Pancreas (tissue), 10 donors: Measurements from ENCODE around the gene NAT8L. TPM values are rescaled to one million over a fixed set of nuclear protein-coding genes. Genes with fewer than 3 reads are reported as not detected.

ENCODE experiments used
- ATAC-seq, 4 donors: fragments of 200-7000 bp; cut with Tn5 transposase; one replicate each; pipeline versions ENCODE4 v1.8.0 to v1.9.1; 2020; ENCODE audit warnings: mild to moderate bottlenecking in 4 of 4, moderate library complexity in 4 of 4
- DNase-seq, 6 donors: peaks; one replicate each; pipeline ENCODE4 v3.0.0-alpha.2; 2020
- FAIRE-seq: peaks from 2 replicates; lab custom pipeline; 2012; peaks lifted over from hg19 to GRCh38; lab: Jason Lieb, UNC
- H3K27ac ChIP-seq, 4 donors: fragments of 200-600 bp; sonication (generic); 1 replicate in 3 of 4; 2 replicates in 1 of 4; pipeline versions ENCODE4 v1.5.0 to v1.8.0; 2020
- H3K27me3 ChIP-seq, 4 donors: fragments of 200-600 bp; one replicate each; pipeline ENCODE4 v1.8.0; 2021
- H3K36me3 ChIP-seq, 3 donors: fragments of 200-600 bp; sonication (generic) in 1 of 3; one replicate each; pipeline versions ENCODE4 v1.5.0 to v1.8.0; 2020 to 2021
- H3K4me1 ChIP-seq, 3 donors: fragments of 200-600 bp; one replicate each; pipeline ENCODE4 v1.8.0; 2021
- H3K4me3 ChIP-seq, 4 donors: fragments of 200-600 bp; sonication (generic) in 2 of 4; one replicate each; pipeline versions ENCODE4 v1.5.0 to v1.8.0; 2020 to 2021
- H3K9me3 ChIP-seq, 4 donors: fragments of 200-600 bp; one replicate each; pipeline ENCODE4 v1.8.0; 2021
- whole genome bisulfite sequencing, 2 donors: extraction: QIAGEN DNeasy Blood & Tissue Kit; methylation state at CpG; one replicate each; pipeline ENCODE4 v1.1.7; 2013; 5-methylcytosine and 5-hydroxymethylcytosine counted together
- intact Hi-C, 3 donors: fragments of 100-400 bp; cut with DNase I; formaldehyde crosslinking; loops; one replicate each; pipeline versions ENCODE4 v1.11.1 to v1.14.2; 2022
- polyA plus RNA-seq, 2 donors: library from polyadenylated mRNA; stranded (reverse); fragments of 200-250 nt; gene quantifications; one replicate each; pipeline ENCODE4 v1.2.3, GENCODE V29; 2013
- total RNA-seq, 6 donors: library from RNA; stranded (reverse); fragmentation: NEBNext Ultra II Directional in 4 of 6; extraction: Animal tissue kit (Norgen Biotek cat#: 25700) in 4 of 6; gene quantifications; one replicate each; pipeline versions ENCODE4 v1.2.1 to v1.2.4, GENCODE V29; 2021 to 2023
- TF ChIP-seq, protein P1 (sequence below), 4 donors: fragments of 200-600 bp; sonication (generic) in 3 of 4; IDR thresholded peaks; one replicate each; pipeline versions ENCODE4 v1.5.0 to v1.8.0; 2021; ENCODE audit warnings: antibody characterized with exemption in 4 of 4
- donor health status: healthy with polysubstance abuse.
- donor health status: DM: no; HTN: no; CAD: no; lungs with moderate emphysema.
- donor health status: DM: no; HTN: no; CAD: no.
- donor health status: control.
- donor health status: control.
- donor health status: Bipolar disorder and iron deficiency.
- donor health status: DM: yes; HTN: yes; CAD: no.
- donor health status: DM: no; HTN: no; CAD: no.
- donor health status: DM: no; HTN: no; CAD: no.
- donor health status: DM: yes; HTN: yes; CAD: no.

NAT8L gene
- total and polyA plus RNA-seq, 8 donors = 3.0 to 7.2 (median 4.8) TPM

DNA sequence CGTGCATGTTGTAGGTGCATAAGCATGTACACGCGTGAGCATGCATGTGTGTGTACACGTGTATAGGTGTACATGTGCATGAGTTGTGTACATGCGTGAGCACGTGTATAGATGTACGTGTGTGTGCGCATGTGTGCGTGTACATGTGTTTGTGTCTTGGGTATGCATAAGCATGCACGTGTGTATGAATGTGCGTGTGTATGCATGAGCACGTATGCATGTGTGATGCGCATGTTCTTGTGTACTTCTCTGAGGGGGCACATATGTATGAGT lies 9.0 kb downstream of the NAT8L start:
- TF ChIP-seq, protein P1, sequence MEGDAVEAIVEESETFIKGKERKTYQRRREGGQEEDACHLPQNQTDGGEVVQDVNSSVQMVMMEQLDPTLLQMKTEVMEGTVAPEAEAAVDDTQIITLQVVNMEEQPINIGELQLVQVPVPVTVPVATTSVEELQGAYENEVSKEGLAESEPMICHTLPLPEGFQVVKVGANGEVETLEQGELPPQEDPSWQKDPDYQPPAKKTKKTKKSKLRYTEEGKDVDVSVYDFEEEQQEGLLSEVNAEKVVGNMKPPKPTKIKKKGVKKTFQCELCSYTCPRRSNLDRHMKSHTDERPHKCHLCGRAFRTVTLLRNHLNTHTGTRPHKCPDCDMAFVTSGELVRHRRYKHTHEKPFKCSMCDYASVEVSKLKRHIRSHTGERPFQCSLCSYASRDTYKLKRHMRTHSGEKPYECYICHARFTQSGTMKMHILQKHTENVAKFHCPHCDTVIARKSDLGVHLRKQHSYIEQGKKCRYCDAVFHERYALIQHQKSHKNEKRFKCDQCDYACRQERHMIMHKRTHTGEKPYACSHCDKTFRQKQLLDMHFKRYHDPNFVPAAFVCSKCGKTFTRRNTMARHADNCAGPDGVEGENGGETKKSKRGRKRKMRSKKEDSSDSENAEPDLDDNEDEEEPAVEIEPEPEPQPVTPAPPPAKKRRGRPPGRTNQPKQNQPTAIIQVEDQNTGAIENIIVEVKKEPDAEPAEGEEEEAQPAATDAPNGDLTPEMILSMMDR (IDR thresholded peaks at IDR 0.05) = no peak
- Histone ChIP-seq H3K27me3 (no peaks in the 10 kb centered on the region), H3K36me3 (no peaks in the 10 kb centered on the region), H3K9me3 (no peaks in the 10 kb centered on the region), H3K4me3 (no peak overlapping the region), H3K4me1 (peaks cover 0 to 9% (median 7%) of the 10 kb centered on the region in 3 donors), H3K27ac (no peak overlapping the region)
- ATAC-seq (no peak), FAIRE-seq (no peak), DNase-seq (no peak)
- intact Hi-C loops = no loop called here
- 87 to 91% methylated on average over 13 of the region's 13 CpGs for WGBS, 2 donors

DNA sequence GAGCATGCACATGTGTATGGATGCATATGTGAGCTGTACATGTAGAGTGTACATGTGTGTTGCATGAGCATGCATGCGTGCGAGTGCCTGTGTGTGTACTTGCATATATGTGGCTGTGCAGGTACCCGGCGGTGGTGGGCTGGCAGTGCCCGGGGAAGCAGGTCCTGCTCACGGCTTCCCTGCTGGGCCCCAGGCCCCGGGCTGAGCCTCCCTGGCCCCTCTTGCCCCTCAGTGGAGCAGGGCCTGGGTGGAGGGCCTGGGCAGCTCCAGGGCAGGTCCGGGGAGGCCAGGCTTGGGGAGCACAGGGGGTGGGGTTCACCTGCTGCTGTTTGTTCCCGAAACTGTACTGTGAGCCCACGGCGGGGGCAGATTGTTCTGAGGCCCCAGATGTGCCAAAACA lies 9.4 kb downstream of the NAT8L start:
- TF ChIP-seq, protein P1 (IDR thresholded peaks at IDR 0.05) = no peak

DNA sequence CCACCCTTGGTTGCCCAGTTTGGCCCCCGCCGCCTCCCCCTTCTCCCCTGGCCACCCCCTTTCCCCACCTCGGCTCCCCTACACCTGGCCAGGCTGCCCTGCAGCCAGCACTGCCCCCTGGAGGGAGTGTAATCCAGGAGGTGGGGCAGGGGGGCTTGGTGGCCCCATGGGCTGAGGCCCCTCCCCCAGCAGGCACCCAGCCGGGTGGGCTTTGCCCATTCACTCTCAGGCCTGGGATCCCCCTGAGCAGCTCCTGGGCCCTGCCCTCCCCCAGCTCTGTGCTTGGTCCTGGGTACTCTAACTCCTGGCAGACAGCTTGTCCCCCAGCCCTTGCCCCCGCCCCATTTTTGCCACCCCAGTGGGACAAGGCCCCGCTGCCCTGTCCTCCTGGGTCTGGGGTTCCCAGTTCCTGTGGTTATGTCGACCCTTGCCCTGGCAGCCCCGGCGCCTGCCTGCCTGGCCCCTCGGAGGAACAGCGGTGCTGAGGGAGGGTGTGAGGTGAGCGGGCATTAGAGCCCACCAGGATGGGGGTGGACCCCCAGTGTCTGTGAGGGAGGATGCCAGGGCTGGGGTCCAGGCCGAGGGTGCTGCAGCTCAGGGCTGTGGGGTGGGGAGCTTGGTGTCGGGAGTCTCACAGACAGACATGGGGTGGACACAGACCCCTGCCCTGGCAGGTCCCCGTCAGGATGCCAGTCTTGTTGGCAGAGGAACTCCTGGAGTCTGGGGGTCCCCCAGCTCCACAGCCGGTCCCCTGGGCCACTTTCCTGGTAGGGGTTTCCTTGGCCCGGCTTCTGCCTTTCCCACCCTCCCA lies 10.2 kb downstream of the NAT8L start:
- Histone ChIP-seq H3K27me3 (no peaks in the 10 kb centered on the region), H3K4me1 (peaks cover 0 to 9% (median 7%) of the 10 kb centered on the region in 3 donors), H3K4me3 (no peak overlapping the region), H3K9me3 (no peaks in the 10 kb centered on the region), H3K36me3 (no peaks in the 10 kb centered on the region), H3K27ac (no peak overlapping the region)
- TF ChIP-seq, protein P1 (IDR thresholded peaks at IDR 0.05) = no peak
- intact Hi-C loops = no loop called here
- no peak for ATAC-seq
- no peak for FAIRE-seq
- DNase-seq = peak in 1 of 6 donors; percentile 75
- 75 to 85% methylated on average over 17 of the region's 17 CpGs for WGBS, 2 donors

More for the DNA sequence above, 9.4 kb downstream of the NAT8L start:
- intact Hi-C loops = no loop called here
- Histone ChIP-seq H3K4me3 (no peak overlapping the region), H3K9me3 (no peaks in the 10 kb centered on the region), H3K27ac (no peak overlapping the region), H3K27me3 (no peaks in the 10 kb centered on the region), H3K4me1 (peaks cover 0 to 9% (median 7%) of the 10 kb centered on the region in 3 donors), H3K36me3 (no peaks in the 10 kb centered on the region)
- FAIRE-seq (no peak), ATAC-seq (no peak), DNase-seq (no peak)
- WGBS, 2 donors = 87 to 93% methylated on average over 10 to 11 of the region's 11 CpGs

DNA sequence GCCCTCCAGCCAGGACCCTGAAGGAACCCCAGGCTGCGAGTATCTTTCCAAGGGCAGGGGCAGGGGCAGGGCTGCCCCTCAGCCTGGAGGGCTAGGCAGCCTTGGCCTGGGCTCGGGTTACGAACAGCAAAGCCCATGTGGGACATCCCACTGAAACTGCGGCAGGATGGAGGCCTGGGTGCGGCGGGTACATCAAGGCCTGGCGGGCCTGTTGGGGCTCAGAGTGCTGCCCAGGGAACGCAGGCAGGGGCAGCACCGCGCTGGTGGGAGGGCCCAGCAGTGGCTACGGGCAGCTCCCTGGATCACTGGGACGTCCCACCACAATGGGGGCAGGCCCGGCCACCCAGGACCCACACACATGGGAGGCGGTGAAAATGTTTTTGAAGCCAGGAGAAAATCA lies 10.9 kb downstream of the NAT8L start:
- Histone ChIP-seq H3K27me3 (no peaks in the 10 kb centered on the region), H3K27ac (no peak overlapping the region), H3K36me3 (no peaks in the 10 kb centered on the region), H3K4me3 (no peak overlapping the region), H3K4me1 (peaks cover 0 to 9% (median 7%) of the 10 kb centered on the region in 3 donors), H3K9me3 (no peaks in the 10 kb centered on the region)
- ATAC-seq = no peak
- peak in 2 of 6 donors; percentile 49 to 54 for DNase-seq
- 84 to 88% methylated on average over 9 to 14 of the region's 14 CpGs for WGBS, 2 donors
- intact Hi-C loops = no loop called here
- FAIRE-seq = no peak
- TF ChIP-seq, protein P1 (IDR thresholded peaks at IDR 0.05) = no peak
